ENCODE measurements around the gene LPAR3. TPM values are rescaled to one million over a fixed set of nuclear protein-coding genes. Genes with fewer than 3 reads are reported as not detected.

Gene LPAR3
- total RNA-seq, 1 donor, result 3.6 TPM

GRCh38 chr1:84873366-84873765 is 19.6 kb downstream of the LPAR3 start:
- no peak overlapping the region for H3K4me3 ChIP-seq (ENCODE audit: low read depth, low read length)
- no peak for DNase-seq (ENCODE audit: low read depth)
- no peak for TF ChIP-seq CTCF (IDR thresholded peaks at IDR 0.05; ENCODE audit: insufficient read depth, low read length)

GRCh38 chr1:84872696-84873355 is 20.2 kb downstream of the LPAR3 start:
- no peak for DNase-seq (ENCODE audit: low read depth)

GRCh38 chr1:84871181-84871580 is 21.8 kb downstream of the LPAR3 start:
- no peak overlapping the region for H3K4me3 ChIP-seq (ENCODE audit: low read depth, low read length)
- DNase-seq (ENCODE audit: low read depth), result no peak
- TF ChIP-seq CTCF (IDR thresholded peaks at IDR 0.05; ENCODE audit: insufficient read depth, low read length), result no peak

More at GRCh38 chr1:84872696-84873355, 20.2 kb downstream of the LPAR3 start:
- no peak for TF ChIP-seq CTCF (IDR thresholded peaks at IDR 0.05; ENCODE audit: insufficient read depth, low read length)
- no peak overlapping the region for H3K4me3 ChIP-seq (ENCODE audit: low read depth, low read length)

DNA sequence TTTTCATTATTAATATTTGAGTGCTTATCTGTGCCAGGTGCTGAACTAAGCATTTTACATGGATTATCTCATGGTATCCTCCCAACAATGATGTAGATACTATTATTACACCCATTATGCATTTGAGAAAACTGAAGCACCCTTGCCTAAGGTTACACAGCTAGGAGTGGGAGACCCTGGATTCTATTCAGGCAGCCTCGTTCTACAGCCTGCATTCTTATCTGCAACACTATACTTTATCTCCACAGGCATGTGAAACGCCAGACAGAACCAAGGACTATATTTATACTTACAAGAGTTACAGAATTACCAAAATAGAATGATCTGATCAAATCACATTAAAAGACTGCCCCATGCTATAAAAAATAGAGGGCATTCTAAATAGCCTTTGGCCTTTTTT is 22.4 kb downstream of the LPAR3 start:
- no peak for DNase-seq (ENCODE audit: low read depth)
- no peak overlapping the region for H3K4me3 ChIP-seq (ENCODE audit: low read depth, low read length)

GRCh38 chr1:84869720-84870119 is 23.3 kb downstream of the LPAR3 start:
- DNase-seq (ENCODE audit: low read depth), result peak; percentile 55
- no peak overlapping the region for H3K4me3 ChIP-seq (ENCODE audit: low read depth, low read length)
- no peak for TF ChIP-seq CTCF (IDR thresholded peaks at IDR 0.05; ENCODE audit: insufficient read depth, low read length)

More for the DNA sequence above, 22.4 kb downstream of the LPAR3 start:
- no peak for TF ChIP-seq CTCF (IDR thresholded peaks at IDR 0.05; ENCODE audit: insufficient read depth, low read length)

DNA sequence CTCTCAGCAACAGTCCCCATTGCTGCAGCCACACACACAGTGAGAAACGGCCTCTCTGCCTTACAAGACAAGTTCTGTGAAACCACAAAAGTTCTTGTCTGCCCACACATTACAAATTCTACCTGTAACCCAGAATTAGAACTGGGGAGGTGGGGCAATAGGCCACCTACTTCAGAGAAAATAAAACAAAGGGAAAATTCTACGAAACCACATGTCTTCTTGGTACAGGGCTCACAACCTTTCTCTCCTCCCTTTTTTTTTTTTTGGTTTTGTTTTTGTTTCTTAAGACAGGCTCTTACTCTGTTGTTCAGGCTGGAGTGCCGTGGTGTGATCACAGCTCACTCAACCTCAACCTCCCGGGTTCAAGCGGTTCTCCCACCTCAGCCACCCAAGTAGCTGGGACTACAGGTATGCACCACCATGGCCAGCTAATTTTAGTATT is 30.2 kb downstream of the LPAR3 start:
- DNase-seq (ENCODE audit: low read depth), result no peak
- TF ChIP-seq CTCF (IDR thresholded peaks at IDR 0.05; ENCODE audit: insufficient read depth, low read length), result no peak
- no peak overlapping the region for H3K4me3 ChIP-seq (ENCODE audit: low read depth, low read length)
